Common myeloid progenitor, CD34-positive (primary cell): ENCODE data around the gene MEX3A.

Experiments
- CTCF ChIA-PET: fragments of 350-600 bp; sonication (Branson Sonifier 250); formaldehyde crosslinking; loops from one replicate; lab custom pipeline; 2021; ENCODE audit warnings: antibody characterized with exemption; lab: Charles Lee
- POLR2A ChIA-PET: fragments of 350-600 bp; sonication (Branson Sonifier 250); formaldehyde crosslinking; loops from one replicate; lab custom pipeline; 2021; ENCODE audit warnings: antibody characterized with exemption; lab: Charles Lee
- DNase-seq, 3 donors: peaks; one replicate each; pipeline versions ENCODE4 v3.0.0 to v3.0.0-alpha.2; 2013
- H3K27ac ChIP-seq, 2 experiments: 1 replicate in 1 of 2; 2 replicates in 1 of 2; pipeline ENCODE4 v1.7.0; 2013; ENCODE audit warnings: inconsistent platforms in 2 of 2, low read length in 2 of 2, mild to moderate bottlenecking in 2 of 2, low read depth in 1 of 2, moderate library complexity in 1 of 2; ENCODE audit not compliant: severe bottlenecking in 2 of 2, insufficient read depth in 1 of 2, poor library complexity in 1 of 2
- H3K27me3 ChIP-seq, 5 experiments: replicated peaks in 2 of 5; 1 replicate in 3 of 5; 2 replicates in 2 of 5; pipeline versions ENCODE4 v1.6.1 to v1.7.0; 2013; ENCODE audit warnings: low read length in 4 of 5, mild to moderate bottlenecking in 2 of 5, moderate library complexity in 2 of 5, inconsistent platforms in 1 of 5; ENCODE audit not compliant: insufficient read depth in 5 of 5, control insufficient read depth in 4 of 5
- H3K36me3 ChIP-seq, 4 experiments: 1 replicate in 2 of 4; 2 replicates in 2 of 4; pipeline versions ENCODE4 v1.6.1 to v1.7.0; 2013; ENCODE audit warnings: low read length in 3 of 4, control low read depth in 1 of 4, mild to moderate bottlenecking in 1 of 4; ENCODE audit not compliant: control insufficient read depth in 4 of 4, insufficient read depth in 4 of 4
- H3K4me1 ChIP-seq, 4 experiments: 1 replicate in 3 of 4; 2 replicates in 1 of 4; pipeline versions ENCODE4 v1.6.1 to v1.7.1; 2013; ENCODE audit warnings: low read length in 3 of 4, mild to moderate bottlenecking in 3 of 4, control low read depth in 1 of 4, inconsistent platforms in 1 of 4, moderate library complexity in 1 of 4; ENCODE audit not compliant: control insufficient read depth in 4 of 4, insufficient read depth in 4 of 4; ENCODE audit errors: control extremely low read depth in 1 of 4
- H3K4me3 ChIP-seq, 7 experiments: 1 replicate in 4 of 7; 2 replicates in 3 of 7; pipeline versions ENCODE4 v1.5.1 to v1.7.0; 2013; ENCODE audit warnings: mild to moderate bottlenecking in 7 of 7, low read length in 6 of 7, moderate library complexity in 6 of 7, inconsistent platforms in 2 of 7, low read depth in 2 of 7, control low read depth in 1 of 7; ENCODE audit not compliant: insufficient read depth in 4 of 7, control insufficient read depth in 1 of 7; ENCODE audit errors: extremely low read depth in 1 of 7
- H3K9me3 ChIP-seq, 5 experiments: 1 replicate in 4 of 5; 2 replicates in 1 of 5; pipeline versions ENCODE4 v1.6.1 to v1.7.1; 2013; ENCODE audit warnings: low read length in 4 of 5, mild to moderate bottlenecking in 2 of 5, inconsistent platforms in 1 of 5, low read depth in 1 of 5, moderate library complexity in 1 of 5; ENCODE audit not compliant: control insufficient read depth in 4 of 5, insufficient read depth in 2 of 5; ENCODE audit errors: control extremely low read depth in 1 of 5
- WGBS: methylation state at CpG from one replicate; pipeline ENCODE4 v1.1.5; 2013; ENCODE audit not compliant: insufficient coverage; 5-methylcytosine and 5-hydroxymethylcytosine counted together

The MEX3A gene

GRCh38 chr1:156108664-156109241 is 26.5 kb upstream of the MEX3A start:
- Histone ChIP-seq H3K4me3 (no peak overlapping the region), H3K4me1 (peaks cover 7 to 49% (median 46%) of the 10 kb centered on the region in 4 experiments), H3K36me3 (no peaks in the 10 kb centered on the region), H3K27ac (no peak overlapping the region), H3K27me3 (peaks cover 0 to 27% (median 10%) of the 10 kb centered on the region in 5 experiments), H3K9me3 (no peaks in the 10 kb centered on the region)
- WGBS, result 97% methylated on average over 2 of the region's 6 CpGs
- ChIA-PET CTCF (interaction anchor here (9.8 to 29.6 kb wide), 2 partner anchors 14 to 19 kb away, joined by 107 to 1191 read pairs; partner anchors contain the start of gene LMNA), POLR2A (no interaction called here)
- DNase-seq, result no peak

- no peak overlapping the region for H3K27ac ChIP-seq
- H3K4me3 ChIP-seq, result no peak overlapping the region
- ChIA-PET POLR2A (no interaction called here), CTCF (interaction anchor here (9.8 to 29.6 kb wide), 2 partner anchors 14 to 19 kb away, joined by 107 to 1191 read pairs; partner anchors contain the start of gene LMNA)
- WGBS, result 100% methylated on average over 1 of the region's 3 CpGs
- H3K36me3 ChIP-seq, result no peaks in the 10 kb centered on the region
- H3K27me3 ChIP-seq, result peaks cover 0 to 20% (median 9%) of the 10 kb centered on the region in 5 experiments
- H3K4me1 ChIP-seq, result peaks cover 7 to 50% (median 49%) of the 10 kb centered on the region in 4 experiments
- no peak for DNase-seq
- no peaks in the 10 kb centered on the region for H3K9me3 ChIP-seq
Observed at GRCh38 chr1:156108057-156108456, 25.8 kb upstream of the MEX3A start.

GRCh38 chr1:156106624-156107488 is 24.6 kb upstream of the MEX3A start:
- H3K36me3 ChIP-seq, result no peaks in the 10 kb centered on the region
- ChIA-PET CTCF (interaction anchor here (9.8 to 29.6 kb wide), 2 partner anchors 12 to 20 kb away, joined by 107 to 1191 read pairs; partner anchors contain the start of gene LMNA), POLR2A (interaction anchor here (0.6 to 1.1 kb wide), 4 partner anchors 8 to 33 kb away, joined by 3 to 8 read pairs (median 5); partner anchors contain the start of gene LMNA)
- WGBS, result 73% methylated on average over 10 of the region's 14 CpGs
- H3K4me3 ChIP-seq, result peak overlapping the region in 3 of 7 experiments; percentile 52 to 68 (median 63)
- DNase-seq, result peak in 2 of 3 donors; percentile 27 to 56
- peaks cover 0 to 11% (median 4%) of the 10 kb centered on the region in 5 experiments for H3K27me3 ChIP-seq
- peak overlapping the region; percentile 87 to 92 for H3K27ac ChIP-seq
- H3K9me3 ChIP-seq, result no peaks in the 10 kb centered on the region
- peaks cover 7 to 53% (median 48%) of the 10 kb centered on the region in 4 experiments for H3K4me1 ChIP-seq

GRCh38 chr1:156104861-156105832 is 22.9 kb upstream of the MEX3A start:
- H3K4me3 ChIP-seq, result peak overlapping the region in 3 of 7 experiments; percentile 46 to 65 (median 64)
- H3K27me3 ChIP-seq, result peaks cover 0 to 11% (median 5%) of the 10 kb centered on the region in 5 experiments
- ChIA-PET CTCF (interaction anchor here (1.2 to 29.6 kb wide), 3 partner anchors 11 to 212 kb away, joined by 3 to 1191 read pairs (median 107); partner anchors contain the start of gene LMNA), POLR2A (interaction anchor here (0.6 to 3.5 kb wide), 5 partner anchors 8 to 38 kb away, joined by 3 to 27 read pairs (median 4); partner anchors contain the start of gene LMNA)
- peak in 2 of 3 donors; percentile 62 to 63 for DNase-seq
- no peaks in the 10 kb centered on the region for H3K9me3 ChIP-seq
- peaks cover 7 to 55% (median 51%) of the 10 kb centered on the region in 4 experiments for H3K4me1 ChIP-seq
- H3K27ac ChIP-seq, result peak overlapping the region; percentile 54 to 92
- WGBS, result 84% methylated on average over 10 of the region's 11 CpGs
- H3K36me3 ChIP-seq, result no peaks in the 10 kb centered on the region

- POLR2A ChIA-PET, result interaction anchor here (0.9 to 3.5 kb wide), 3 partner anchors 9 to 23 kb away, joined by 3 to 27 read pairs (median 5); partner anchors contain the start of gene LMNA
- no peaks in the 10 kb centered on the region for H3K9me3 ChIP-seq
- peaks cover 0 to 14% (median 10%) of the 10 kb centered on the region in 5 experiments for H3K27me3 ChIP-seq
- H3K4me1 ChIP-seq, result peaks cover 7 to 55% (median 51%) of the 10 kb centered on the region in 4 experiments
- WGBS, result 18% methylated on average over 8 of the region's 15 CpGs
- H3K4me3 ChIP-seq, result peak overlapping the region in 3 of 7 experiments; percentile 20 to 64 (median 47)
- H3K27ac ChIP-seq, result peak overlapping the region; percentile 48 to 92
- H3K36me3 ChIP-seq, result no peaks in the 10 kb centered on the region
- CTCF ChIA-PET, result interaction anchor here (1.2 to 29.6 kb wide), 3 partner anchors 10 to 212 kb away, joined by 3 to 1191 read pairs (median 107); partner anchors contain the start of gene LMNA
- DNase-seq, result peak; percentile 91 to 96 (median 96)
Observed at GRCh38 chr1:156104065-156104810, 22.0 kb upstream of the MEX3A start.
